ENCODE data around the gene MTHFS. TPM values are rescaled to one million over a fixed set of nuclear protein-coding genes. Genes with fewer than 3 reads are reported as not detected.

The MTHFS gene
- total and polyA plus RNA-seq, 3 experiments from 2014 or later = 30.2 to 63.4 (median 31.1) TPM

DNA sequence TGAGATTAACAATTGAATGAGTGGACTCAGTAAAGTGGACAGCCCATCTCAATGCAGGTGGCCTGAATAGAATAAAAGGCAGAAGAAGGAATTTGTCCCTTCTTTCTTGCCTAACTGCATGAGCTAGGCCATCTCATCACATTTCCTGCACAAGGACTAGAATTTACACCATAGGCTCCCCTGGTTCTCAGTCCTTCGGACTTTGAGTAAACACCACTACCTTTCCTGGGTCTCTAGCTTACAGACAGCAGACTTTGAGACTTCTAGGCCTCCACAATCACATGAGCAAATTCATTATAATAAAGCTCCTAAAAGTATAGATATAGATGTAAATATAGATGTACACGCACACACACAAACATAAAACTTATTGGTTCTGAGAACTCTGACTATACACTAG is 28.3 kb downstream of the MTHFS start:
- POLR2A ChIA-PET = no interaction called here
- Mint-ChIP-seq H3K4me1 (peaks cover 20 to 43% (median 28%) of the 10 kb centered on the region in 3 donors), H3K27me3 (no peaks in the 10 kb centered on the region), H3K4me3 (no peak overlapping the region), H3K9me3 (peaks cover 0 to under 1% (median 0%) of the 10 kb centered on the region in 5 donors), H3K36me3 (peaks cover 24 to 66% (median 25%) of the 10 kb centered on the region in 3 donors), H3K27ac (peak overlapping the region in 1 of 8 donors; percentile 17)
- CTCF ChIA-PET = interaction anchor here (1.1 to 4.8 kb wide), 2 partner anchors 15 to 28 kb away, joined by 3 to 24 read pairs; no protein-coding TSS in a partner anchor
- H3K4me1 ChIP-seq (ENCODE audit: insufficient read depth, low read length) = peaks cover 11% of the 10 kb centered on the region
- no peaks in the 10 kb centered on the region for H3K9me3 ChIP-seq (ENCODE audit: low read length)
- peaks cover 11% of the 10 kb centered on the region for H3K36me3 ChIP-seq (ENCODE audit: insufficient read depth, low read length)
- no peak overlapping the region for H3K4me3 ChIP-seq (ENCODE audit: low read length)
- no peaks in the 10 kb centered on the region for H3K27me3 ChIP-seq (ENCODE audit: insufficient read depth, low read length, poor library complexity, severe bottlenecking)
- no peak overlapping the region for H3K27ac ChIP-seq (ENCODE audit: low read depth, low read length)
- no peak for DNase-seq

DNA sequence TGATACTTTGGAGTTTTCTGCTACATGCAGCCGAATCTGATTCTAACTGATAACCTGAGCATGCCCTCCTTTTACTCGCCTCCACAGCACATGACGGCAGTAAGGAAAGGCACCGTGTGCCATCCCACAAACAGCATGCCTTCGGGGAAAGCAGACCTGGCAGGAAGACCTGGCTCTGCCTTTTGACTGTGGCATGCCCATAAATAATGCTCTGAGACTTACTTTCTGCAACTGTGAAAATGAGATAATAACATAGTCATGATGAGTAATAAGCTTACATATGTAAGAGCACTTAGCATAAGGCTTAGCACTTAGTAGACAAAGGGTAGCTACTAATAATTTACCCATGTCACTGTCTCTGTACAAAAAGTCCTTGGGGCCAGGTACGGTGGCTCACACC is 32.9 kb downstream of the MTHFS start:
- H3K27me3 ChIP-seq (ENCODE audit: insufficient read depth, low read length, poor library complexity, severe bottlenecking) = no peaks in the 10 kb centered on the region
- peaks cover 3 to 59% (median 17%) of the 10 kb centered on the region in 3 donors for H3K36me3 Mint-ChIP-seq
- POLR2A ChIA-PET = no interaction called here

DNA sequence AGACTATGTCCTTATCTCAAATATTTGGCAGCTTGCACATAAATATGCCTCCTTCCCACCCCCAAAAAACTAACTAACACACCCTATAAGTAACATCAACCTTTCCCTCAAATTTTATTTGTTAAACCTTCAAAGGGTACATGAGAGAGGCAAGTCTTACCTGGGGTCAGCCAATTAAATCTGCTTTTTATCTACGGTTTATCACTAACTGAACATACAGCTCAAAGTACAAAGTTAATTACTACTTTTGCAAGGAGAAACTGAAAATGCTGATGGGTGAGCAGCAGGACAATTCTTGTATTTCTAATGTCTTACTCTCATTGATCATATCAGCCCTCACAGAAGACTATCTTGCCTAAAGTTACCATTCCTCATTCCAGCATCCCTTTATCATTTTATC is 34.6 kb downstream of the MTHFS start:
- no peak for DNase-seq
- Histone ChIP-seq H3K4me1 (ENCODE audit: insufficient read depth, low read length) (no peaks in the 10 kb centered on the region), H3K27me3 (ENCODE audit: insufficient read depth, low read length, poor library complexity, severe bottlenecking) (no peaks in the 10 kb centered on the region), H3K27ac (ENCODE audit: low read depth, low read length) (no peak overlapping the region), H3K4me3 (ENCODE audit: low read length) (no peak overlapping the region), H3K9me3 (ENCODE audit: low read length) (no peaks in the 10 kb centered on the region), H3K36me3 (ENCODE audit: insufficient read depth, low read length) (no peaks in the 10 kb centered on the region)
- CTCF ChIA-PET = interaction anchor here (1.6 kb wide), 1 partner anchor 9 kb away, joined by 4 read pairs; no protein-coding TSS in a partner anchor
- Mint-ChIP-seq H3K36me3 (peaks cover 0 to 49% (median 15%) of the 10 kb centered on the region in 3 donors), H3K4me3 (no peak overlapping the region), H3K27ac (no peak overlapping the region), H3K9me3 (no peaks in the 10 kb centered on the region), H3K4me1 (peaks cover 12 to 31% (median 24%) of the 10 kb centered on the region in 3 donors), H3K27me3 (no peaks in the 10 kb centered on the region)
- POLR2A ChIA-PET = no interaction called here

More for the DNA sequence above, 32.9 kb downstream of the MTHFS start:
- Mint-ChIP-seq H3K27me3 (no peaks in the 10 kb centered on the region), H3K27ac (peak overlapping the region in 1 of 8 donors; percentile 56), H3K4me1 (peaks cover 11 to 35% (median 29%) of the 10 kb centered on the region in 3 donors), H3K4me3 (no peak overlapping the region), H3K9me3 (no peaks in the 10 kb centered on the region)
- Histone ChIP-seq H3K9me3 (ENCODE audit: low read length) (no peaks in the 10 kb centered on the region), H3K27ac (ENCODE audit: low read depth, low read length) (no peak overlapping the region), H3K36me3 (ENCODE audit: insufficient read depth, low read length) (peaks cover 11% of the 10 kb centered on the region), H3K4me3 (ENCODE audit: low read length) (no peak overlapping the region), H3K4me1 (ENCODE audit: insufficient read depth, low read length) (no peaks in the 10 kb centered on the region)
- CTCF ChIA-PET = interaction anchor here (0.8 kb wide), 1 partner anchor 10 kb away, joined by 3 read pairs; no protein-coding TSS in a partner anchor
- no peak for DNase-seq

DNA sequence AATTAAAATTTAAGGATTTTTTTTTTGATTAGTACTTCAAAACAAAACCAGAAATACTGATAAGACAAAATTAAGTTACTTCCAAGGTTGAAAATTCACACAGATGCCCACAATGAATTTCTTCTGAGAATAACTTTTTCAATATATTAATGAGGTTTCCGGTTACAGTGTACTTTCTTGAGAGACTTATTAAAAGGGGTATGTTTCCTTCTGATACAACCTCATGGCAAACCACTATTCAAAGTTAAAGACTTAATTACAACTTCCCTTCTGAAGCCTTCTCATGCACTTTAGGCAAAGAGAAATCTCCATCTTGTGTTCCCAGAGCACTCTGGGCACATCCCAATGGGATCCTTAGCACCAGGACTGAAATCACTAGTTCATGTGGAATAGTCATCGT is 36.2 kb downstream of the MTHFS start:
- Mint-ChIP-seq H3K27ac (peak overlapping the region in 2 of 8 donors; percentile 17 to 26), H3K9me3 (no peaks in the 10 kb centered on the region), H3K4me1 (peaks cover 12 to 29% (median 20%) of the 10 kb centered on the region in 3 donors), H3K4me3 (no peak overlapping the region), H3K27me3 (no peaks in the 10 kb centered on the region), H3K36me3 (peaks cover 0 to 48% (median 12%) of the 10 kb centered on the region in 3 donors)
- H3K36me3 ChIP-seq (ENCODE audit: insufficient read depth, low read length) = no peaks in the 10 kb centered on the region
- H3K27ac ChIP-seq (ENCODE audit: low read depth, low read length) = no peak overlapping the region
- no peaks in the 10 kb centered on the region for H3K9me3 ChIP-seq (ENCODE audit: low read length)
- no peaks in the 10 kb centered on the region for H3K27me3 ChIP-seq (ENCODE audit: insufficient read depth, low read length, poor library complexity, severe bottlenecking)
- ChIA-PET POLR2A (no interaction called here), CTCF (interaction anchor here (1.1 kb wide), 1 partner anchor 10 kb away, joined by 3 read pairs; no protein-coding TSS in a partner anchor)
- no peak overlapping the region for H3K4me3 ChIP-seq (ENCODE audit: low read length)
- no peaks in the 10 kb centered on the region for H3K4me1 ChIP-seq (ENCODE audit: insufficient read depth, low read length)
- no peak for DNase-seq

DNA sequence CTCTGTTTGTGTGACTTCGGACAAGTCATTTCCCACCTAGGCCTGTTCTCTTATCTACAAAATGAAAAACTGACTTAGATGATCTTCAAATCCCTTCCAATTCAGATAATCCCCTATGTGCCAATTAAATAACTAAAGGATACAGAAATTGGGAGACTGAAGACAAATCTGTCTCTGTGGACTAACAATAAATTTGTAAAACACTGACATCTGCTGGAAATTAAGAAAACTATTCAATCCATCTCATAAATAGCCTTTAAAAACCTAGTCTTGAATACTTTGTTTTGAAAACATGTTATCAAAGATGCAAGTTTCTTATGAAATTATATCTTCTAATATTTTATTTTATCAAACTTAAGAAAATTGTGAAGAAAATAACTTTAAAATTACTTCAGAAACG is 38.3 kb downstream of the MTHFS start:
- H3K9me3 ChIP-seq (ENCODE audit: low read length) = no peaks in the 10 kb centered on the region

DNA sequence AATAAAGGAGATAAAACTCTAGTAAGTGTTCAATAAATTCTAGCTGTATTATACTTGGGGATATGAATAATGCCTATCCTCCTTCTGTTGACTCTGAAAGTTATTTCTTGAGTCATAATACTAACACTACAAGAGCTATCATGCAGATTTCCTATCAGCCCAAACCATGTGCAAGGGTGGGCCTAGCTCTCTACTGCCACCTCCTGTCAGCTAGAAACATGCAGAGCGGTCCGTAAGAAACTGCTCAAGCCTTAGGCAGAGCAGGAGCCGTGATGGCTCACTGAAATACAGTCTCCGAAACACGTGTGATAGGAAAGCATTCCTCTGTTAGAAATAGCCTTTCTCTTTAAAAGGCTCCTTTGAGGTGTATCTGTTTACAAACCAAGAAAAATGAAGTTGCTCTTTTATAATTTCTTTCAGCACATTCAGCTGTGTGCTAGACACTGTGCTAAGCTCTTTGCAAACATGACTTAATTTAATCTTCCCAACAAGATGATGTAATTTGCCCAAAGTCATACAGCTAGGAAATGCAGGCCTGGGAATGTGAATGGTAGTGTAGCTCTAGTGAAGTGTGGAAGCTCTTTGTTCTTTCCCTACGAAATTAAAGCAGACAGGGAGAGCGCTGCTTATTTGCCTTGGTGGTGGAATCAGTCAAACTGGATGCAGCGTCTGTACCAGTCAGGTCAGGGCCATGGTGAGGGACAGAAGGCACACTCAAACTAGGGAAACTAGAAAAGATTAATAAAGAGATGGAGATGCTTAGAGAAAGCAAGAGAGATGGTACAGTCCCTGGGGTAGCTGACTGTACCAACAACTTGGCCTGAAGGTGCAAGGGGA is 43.1 kb downstream of the MTHFS start:
- H3K4me3 Mint-ChIP-seq = no peak overlapping the region
- Histone ChIP-seq H3K27me3 (ENCODE audit: insufficient read depth, low read length, poor library complexity, severe bottlenecking) (no peaks in the 10 kb centered on the region), H3K9me3 (ENCODE audit: low read length) (no peaks in the 10 kb centered on the region), H3K36me3 (ENCODE audit: insufficient read depth, low read length) (no peaks in the 10 kb centered on the region), H3K27ac (ENCODE audit: low read depth, low read length) (no peak overlapping the region), H3K4me3 (ENCODE audit: low read length) (no peak overlapping the region), H3K4me1 (ENCODE audit: insufficient read depth, low read length) (peaks cover 3% of the 10 kb centered on the region)
- ChIA-PET CTCF (interaction anchor here (0.7 to 3.5 kb wide), 25 partner anchors 9 to 486 kb away, joined by 3 to 24 read pairs (median 4); no protein-coding TSS in a partner anchor), POLR2A (interaction anchor here (0.7 kb wide), 1 partner anchor 44 kb away, joined by 3 read pairs; no protein-coding TSS in a partner anchor)
- no peaks in the 10 kb centered on the region for H3K9me3 Mint-ChIP-seq
- H3K27me3 Mint-ChIP-seq = no peaks in the 10 kb centered on the region
- H3K4me1 Mint-ChIP-seq = peaks cover 11 to 23% (median 14%) of the 10 kb centered on the region in 3 donors
- peak overlapping the region in 3 of 8 donors; percentile 24 to 88 (median 59) for H3K27ac Mint-ChIP-seq
- peak; percentile 12 to 68 (median 27) for DNase-seq
- peaks cover 4 to 43% (median 11%) of the 10 kb centered on the region in 3 donors for H3K36me3 Mint-ChIP-seq

More for the DNA sequence above, 38.3 kb downstream of the MTHFS start:
- POLR2A ChIA-PET = no interaction called here
- no peak for DNase-seq
- no peaks in the 10 kb centered on the region for H3K36me3 ChIP-seq (ENCODE audit: insufficient read depth, low read length)
- peaks cover 18 to 29% (median 21%) of the 10 kb centered on the region in 3 donors for H3K4me1 Mint-ChIP-seq
- no peaks in the 10 kb centered on the region for H3K4me1 ChIP-seq (ENCODE audit: insufficient read depth, low read length)
- CTCF ChIA-PET = no interaction called here
- no peak overlapping the region for H3K4me3 Mint-ChIP-seq
- peaks cover 0 to 42% (median 11%) of the 10 kb centered on the region in 3 donors for H3K36me3 Mint-ChIP-seq
- H3K4me3 ChIP-seq (ENCODE audit: low read length) = no peak overlapping the region
- H3K27ac Mint-ChIP-seq = peak overlapping the region in 1 of 8 donors; percentile 26
- H3K27me3 ChIP-seq (ENCODE audit: insufficient read depth, low read length, poor library complexity, severe bottlenecking) = no peaks in the 10 kb centered on the region
- no peaks in the 10 kb centered on the region for H3K27me3 Mint-ChIP-seq
- H3K27ac ChIP-seq (ENCODE audit: low read depth, low read length) = no peak overlapping the region
- no peaks in the 10 kb centered on the region for H3K9me3 Mint-ChIP-seq

DNA sequence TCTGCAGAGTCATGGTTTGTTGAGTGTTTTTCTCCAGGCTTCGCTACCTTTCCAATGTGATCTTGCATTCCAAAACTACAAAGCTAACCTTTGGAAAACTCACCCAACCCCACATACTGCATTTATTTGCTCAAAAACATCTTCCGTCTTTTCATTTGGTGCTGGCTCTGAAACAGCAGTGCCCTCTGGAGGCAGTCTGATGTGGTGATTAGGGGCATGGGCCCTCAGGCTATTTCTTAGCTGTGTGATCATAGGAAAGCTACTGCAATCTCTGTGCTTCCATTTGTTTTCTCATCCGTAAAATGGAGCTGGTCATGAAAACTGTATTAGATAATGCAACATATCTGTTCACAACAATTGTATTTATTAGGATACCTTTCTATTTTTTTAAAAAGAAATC is 47.0 kb downstream of the MTHFS start:
- H3K4me3 ChIP-seq (ENCODE audit: low read length) = no peak overlapping the region
- H3K36me3 Mint-ChIP-seq = peaks cover 11 to 59% (median 13%) of the 10 kb centered on the region in 3 donors
- no peak overlapping the region for H3K4me3 Mint-ChIP-seq
- no peaks in the 10 kb centered on the region for H3K27me3 Mint-ChIP-seq
- peaks cover 3% of the 10 kb centered on the region for H3K4me1 ChIP-seq (ENCODE audit: insufficient read depth, low read length)
- peak overlapping the region in 3 of 8 donors; percentile 7 to 27 (median 25) for H3K27ac Mint-ChIP-seq
- H3K4me1 Mint-ChIP-seq = peaks cover 15 to 28% (median 23%) of the 10 kb centered on the region in 3 donors
- H3K27ac ChIP-seq (ENCODE audit: low read depth, low read length) = no peak overlapping the region
- CTCF ChIA-PET = interaction anchor here (1.5 to 1.6 kb wide), 2 partner anchors 10 to 143 kb away, joined by 3 to 4 read pairs; no protein-coding TSS in a partner anchor
- POLR2A ChIA-PET = no interaction called here
- no peaks in the 10 kb centered on the region for H3K9me3 ChIP-seq (ENCODE audit: low read length)
- H3K9me3 Mint-ChIP-seq = no peaks in the 10 kb centered on the region
- no peaks in the 10 kb centered on the region for H3K27me3 ChIP-seq (ENCODE audit: insufficient read depth, low read length, poor library complexity, severe bottlenecking)
- DNase-seq = no peak
- peaks cover under 1% of the 10 kb centered on the region for H3K36me3 ChIP-seq (ENCODE audit: insufficient read depth, low read length)

DNA sequence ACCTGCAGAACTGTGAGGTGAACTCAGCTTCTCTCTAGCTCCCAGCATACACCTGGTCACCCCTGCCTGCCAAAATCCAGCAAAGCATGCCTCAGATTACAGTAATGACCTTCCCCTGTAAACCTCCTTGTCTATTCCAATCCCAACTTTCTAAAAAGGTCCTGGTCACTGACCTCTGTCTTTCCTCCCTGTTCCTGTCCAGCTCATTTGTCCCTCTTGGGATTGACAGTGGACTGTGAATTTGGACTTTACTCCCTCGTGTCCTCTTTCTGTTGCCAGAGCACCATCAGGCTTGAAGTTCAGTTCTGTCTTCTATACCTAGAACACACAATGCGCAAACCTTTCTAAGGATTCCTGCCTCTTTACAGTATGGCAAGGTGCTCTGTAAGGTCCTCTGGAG is 50.3 kb downstream of the MTHFS start:
- no peaks in the 10 kb centered on the region for H3K9me3 Mint-ChIP-seq
- POLR2A ChIA-PET = no interaction called here
- H3K4me1 Mint-ChIP-seq = peaks cover 9 to 29% (median 10%) of the 10 kb centered on the region in 3 donors
- H3K9me3 ChIP-seq (ENCODE audit: low read length) = no peaks in the 10 kb centered on the region
- peaks cover 20 to 70% (median 23%) of the 10 kb centered on the region in 3 donors for H3K36me3 Mint-ChIP-seq
- H3K27me3 Mint-ChIP-seq = no peaks in the 10 kb centered on the region
- no peak for DNase-seq
- no peak overlapping the region for H3K4me3 ChIP-seq (ENCODE audit: low read length)
- no peak overlapping the region for H3K4me3 Mint-ChIP-seq
- peak overlapping the region in 2 of 8 donors; percentile 10 to 19 for H3K27ac Mint-ChIP-seq
- CTCF ChIA-PET = no interaction called here
- no peaks in the 10 kb centered on the region for H3K4me1 ChIP-seq (ENCODE audit: insufficient read depth, low read length)
- peaks cover 6% of the 10 kb centered on the region for H3K36me3 ChIP-seq (ENCODE audit: insufficient read depth, low read length)
- no peaks in the 10 kb centered on the region for H3K27me3 ChIP-seq (ENCODE audit: insufficient read depth, low read length, poor library complexity, severe bottlenecking)
- no peak overlapping the region for H3K27ac ChIP-seq (ENCODE audit: low read depth, low read length)

Data from CD8-positive, alpha-beta memory T cell (primary cell).